Stimulated activated CD8-positive, alpha-beta memory T cell treated with anti-CD3 and anti-CD28 coated beads, Interleukin-12 subunit alpha, Interleukin-12 subunit beta, amount 100 ng/mL, for 1 hour (primary cell): ENCODE data around the gene NALCN.

Source experiments
- DNase-seq: peaks from one replicate; pipeline ENCODE4 v3.0.0-alpha.2; 2020; ENCODE audit warnings: low read depth

Gene NALCN

DNA sequence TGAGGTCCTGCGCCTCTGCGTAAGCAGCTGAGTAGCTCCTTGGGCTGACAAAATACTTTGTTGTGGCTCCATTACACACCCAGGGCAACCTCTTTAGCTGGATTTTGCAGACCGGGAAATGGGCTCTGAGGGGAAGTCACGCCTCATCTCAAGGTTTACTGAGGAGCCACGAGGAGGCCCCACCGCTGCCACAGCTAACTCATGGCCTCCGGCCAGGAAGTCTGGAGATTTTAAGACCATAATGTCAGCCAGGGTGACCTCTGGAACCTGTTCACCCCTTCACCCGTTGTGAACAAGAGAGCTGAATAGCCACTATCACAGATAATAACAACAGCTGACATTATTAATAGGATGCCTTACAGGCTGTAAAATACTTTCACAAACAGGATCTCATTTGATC lies 390.4 kb downstream of the NALCN start:
- no peak for DNase-seq

DNA sequence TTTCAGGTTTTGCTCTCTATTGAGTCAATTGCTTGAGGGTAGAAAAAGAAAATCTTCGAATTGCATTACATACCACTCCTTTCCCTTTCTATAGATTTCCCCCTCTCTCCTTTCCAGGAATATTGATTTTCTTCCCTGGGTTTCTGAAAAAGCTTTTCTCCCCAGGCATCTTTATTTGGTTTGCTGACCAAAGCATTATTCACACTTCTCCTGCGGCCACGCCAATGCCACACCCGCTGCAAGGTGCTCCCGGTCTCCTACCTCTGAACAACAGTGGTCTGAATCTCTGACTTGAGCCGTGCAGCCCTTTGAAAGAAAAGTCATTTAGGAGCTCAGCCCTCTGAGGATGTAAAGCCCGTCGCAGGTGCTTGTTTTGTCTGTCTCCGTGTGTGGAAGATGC lies 390.8 kb downstream of the NALCN start:
- DNase-seq: no peak

DNA sequence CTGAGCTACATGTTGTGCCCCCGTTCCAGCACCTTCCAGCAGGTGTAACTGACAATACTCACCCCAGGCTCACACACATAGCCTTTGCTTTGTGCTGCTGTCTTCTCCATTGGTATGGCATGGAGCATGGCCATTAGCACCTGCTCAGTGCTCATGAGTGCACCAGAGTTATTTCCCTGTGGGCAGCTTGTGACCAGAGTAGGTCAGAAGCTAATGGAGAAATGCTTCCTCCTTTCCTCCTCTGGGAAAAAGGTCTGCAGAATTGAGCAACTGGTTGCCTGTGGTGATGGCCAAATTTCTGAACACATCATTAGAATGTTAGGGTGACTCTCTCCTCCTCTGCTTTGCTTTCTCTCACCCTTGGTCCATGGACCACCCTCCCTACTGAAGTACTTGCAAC lies 397.2 kb downstream of the NALCN start:
- DNase-seq: no peak

DNA sequence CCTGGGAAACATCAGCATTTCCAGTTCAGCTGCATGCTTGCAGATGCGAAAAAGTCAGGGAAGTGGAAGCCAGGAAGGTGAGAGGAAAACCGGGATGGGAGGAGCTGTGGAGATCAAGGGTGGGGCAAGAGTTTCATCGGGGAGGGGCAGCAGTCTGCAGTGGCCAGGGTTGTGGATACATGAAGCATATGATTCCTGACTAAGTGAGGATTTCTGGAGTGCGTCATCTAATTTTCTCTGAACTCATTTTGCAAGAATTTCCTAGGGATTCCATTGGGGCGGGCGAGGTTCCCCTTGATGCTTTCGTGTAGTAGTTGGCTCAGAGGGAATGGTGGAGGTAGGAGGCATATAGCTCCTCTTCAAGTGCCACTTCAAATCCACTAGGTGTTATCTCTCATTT lies 397.6 kb downstream of the NALCN start:
- DNase-seq: no peak

DNA sequence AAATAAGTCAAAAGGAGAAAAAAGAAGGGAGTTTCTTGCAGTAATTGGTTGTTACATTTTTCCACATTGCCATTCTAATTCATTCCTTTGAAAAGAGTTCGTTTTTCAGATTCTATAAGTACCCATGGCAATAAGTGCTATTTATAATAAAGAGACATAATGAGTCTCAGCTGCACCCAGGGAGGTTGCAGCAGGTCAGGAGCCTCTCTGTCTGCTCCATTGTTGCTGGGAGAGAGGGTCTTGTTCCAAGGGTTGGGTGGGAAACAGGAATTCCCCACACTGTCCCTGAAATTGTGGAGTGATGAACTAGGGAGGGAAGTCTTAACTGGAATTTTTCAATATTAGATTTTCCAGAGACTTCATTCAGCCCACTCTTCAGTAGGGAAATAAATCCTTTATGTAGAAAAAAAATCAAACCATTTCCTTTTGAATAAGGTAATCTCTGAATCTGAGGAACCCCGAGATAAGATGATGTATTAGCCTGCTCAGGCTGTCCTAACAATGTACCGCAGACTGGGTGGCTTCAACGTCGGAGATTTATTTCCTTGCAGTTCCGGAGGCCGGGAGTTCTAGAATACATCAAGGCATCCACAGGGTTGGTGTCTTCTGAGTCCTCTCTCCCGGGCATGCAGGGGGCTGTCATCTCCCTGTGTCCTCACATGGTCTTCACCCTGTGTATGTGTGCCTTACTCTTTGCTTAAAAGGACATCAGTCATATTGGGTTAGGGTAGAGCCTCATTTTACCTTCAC lies 399.0 kb downstream of the NALCN start:
- no peak for DNase-seq

DNA sequence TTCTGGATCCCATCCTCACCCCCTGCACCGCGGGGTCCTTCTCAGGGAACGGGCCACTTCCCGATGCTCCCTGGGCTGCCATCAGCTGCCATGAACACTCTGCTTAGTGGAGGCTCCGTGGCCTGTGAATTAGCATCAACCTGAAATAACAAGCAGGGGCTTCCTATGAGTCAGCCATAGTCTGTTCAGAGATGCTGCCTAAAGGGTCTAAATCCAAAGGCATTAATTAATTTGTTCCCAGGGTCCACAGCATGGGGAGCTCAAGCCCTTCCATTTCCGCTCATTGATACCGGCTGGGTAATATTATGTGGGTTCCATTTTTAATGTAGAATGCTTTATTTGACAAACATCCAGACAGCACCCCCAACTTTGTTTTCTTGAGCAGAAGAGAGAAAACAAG lies 399.8 kb downstream of the NALCN start:
- DNase-seq: no peak

DNA sequence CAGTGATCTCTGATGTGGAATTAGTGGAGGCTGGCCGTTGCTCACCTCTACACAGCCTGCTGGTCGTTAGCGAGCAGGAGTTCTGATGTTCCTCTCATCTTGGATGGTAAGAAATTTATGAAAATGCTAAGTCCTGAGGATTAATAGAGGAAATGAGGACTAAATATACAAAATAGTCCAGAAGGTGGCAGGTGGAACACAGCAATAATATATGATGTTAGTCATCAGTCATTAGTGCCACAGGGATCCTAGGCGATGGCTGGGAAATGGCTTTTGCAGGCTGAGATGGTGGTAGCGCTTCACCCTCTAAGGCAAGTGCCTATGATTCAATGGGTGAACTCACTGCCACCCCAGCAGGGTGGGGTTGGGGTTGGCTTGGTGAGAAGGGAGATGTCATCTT lies 403.1 kb downstream of the NALCN start:
- no peak for DNase-seq

DNA sequence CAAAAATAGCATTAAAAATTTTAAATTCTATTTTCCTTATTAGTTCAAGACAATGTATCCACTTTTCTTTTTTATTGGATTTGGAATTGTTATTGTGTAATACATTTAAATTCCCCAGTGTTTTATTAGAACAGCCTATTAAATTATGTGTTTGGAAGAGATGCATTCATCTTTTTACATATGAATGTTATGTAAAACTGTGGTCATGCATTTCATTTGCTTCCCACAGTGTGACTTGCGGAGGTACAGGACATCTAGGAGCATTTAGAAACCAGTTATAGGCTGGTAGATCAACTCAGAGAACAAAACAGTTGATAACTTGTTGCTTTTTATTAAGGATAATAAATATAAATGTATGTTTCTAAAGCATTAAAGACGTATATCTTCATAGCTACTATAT lies 406.2 kb downstream of the NALCN start:
- DNase-seq: no peak

DNA sequence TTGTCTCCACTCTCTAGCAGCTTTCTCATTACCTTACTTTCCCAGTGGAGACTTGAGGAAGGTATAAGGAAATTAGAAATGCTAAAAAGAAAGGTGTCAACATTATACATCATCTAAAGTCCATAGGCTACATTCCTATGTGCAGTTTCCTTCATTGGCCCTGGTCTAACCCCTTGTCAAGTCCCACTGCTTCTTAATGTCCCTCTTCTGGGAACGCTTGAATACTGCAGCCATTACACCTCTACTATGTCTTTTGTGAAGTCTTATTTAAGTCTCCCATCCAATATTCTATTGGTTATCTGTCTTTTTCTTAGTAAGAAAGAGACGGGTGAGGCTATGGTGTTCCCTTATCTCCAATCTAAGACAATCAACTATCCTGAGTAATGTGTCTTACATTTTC lies 409.1 kb downstream of the NALCN start:
- no peak for DNase-seq
